ENCODE data around the gene ART5.

DNA sequence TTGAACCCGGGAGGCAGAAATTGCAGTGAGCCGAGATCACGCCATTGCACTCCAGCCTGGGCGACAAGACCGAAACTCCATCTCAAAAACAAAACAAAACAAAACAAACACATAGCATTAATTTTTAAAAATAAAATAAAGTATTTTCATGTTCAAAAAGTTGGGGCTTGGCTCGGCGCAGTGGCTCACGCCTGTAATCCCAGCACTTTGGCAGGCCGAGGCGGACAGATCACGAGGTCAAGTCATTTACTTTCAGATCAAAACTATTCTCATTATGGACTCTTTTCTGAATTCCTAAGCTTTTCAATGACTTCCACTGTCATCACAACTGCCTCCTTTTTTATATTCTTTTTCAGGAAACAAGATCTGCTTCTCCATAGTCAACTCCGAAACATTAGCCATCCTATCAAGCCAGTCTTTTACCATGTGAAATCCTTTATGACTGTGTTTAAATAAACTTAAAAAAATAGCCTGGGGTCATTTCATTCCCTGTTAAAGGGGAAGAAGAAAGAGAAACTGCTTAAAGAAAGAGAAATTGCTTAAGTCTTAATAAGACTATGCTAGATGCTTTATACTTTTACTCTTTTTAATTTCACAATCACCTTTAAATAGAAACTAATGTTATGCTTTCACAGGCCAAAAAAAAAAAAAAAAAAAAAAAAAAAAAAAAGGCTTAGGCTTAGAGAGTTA lies 42.5 kb upstream of the ART5 start:
- TF ChIP-seq, protein P1, sequence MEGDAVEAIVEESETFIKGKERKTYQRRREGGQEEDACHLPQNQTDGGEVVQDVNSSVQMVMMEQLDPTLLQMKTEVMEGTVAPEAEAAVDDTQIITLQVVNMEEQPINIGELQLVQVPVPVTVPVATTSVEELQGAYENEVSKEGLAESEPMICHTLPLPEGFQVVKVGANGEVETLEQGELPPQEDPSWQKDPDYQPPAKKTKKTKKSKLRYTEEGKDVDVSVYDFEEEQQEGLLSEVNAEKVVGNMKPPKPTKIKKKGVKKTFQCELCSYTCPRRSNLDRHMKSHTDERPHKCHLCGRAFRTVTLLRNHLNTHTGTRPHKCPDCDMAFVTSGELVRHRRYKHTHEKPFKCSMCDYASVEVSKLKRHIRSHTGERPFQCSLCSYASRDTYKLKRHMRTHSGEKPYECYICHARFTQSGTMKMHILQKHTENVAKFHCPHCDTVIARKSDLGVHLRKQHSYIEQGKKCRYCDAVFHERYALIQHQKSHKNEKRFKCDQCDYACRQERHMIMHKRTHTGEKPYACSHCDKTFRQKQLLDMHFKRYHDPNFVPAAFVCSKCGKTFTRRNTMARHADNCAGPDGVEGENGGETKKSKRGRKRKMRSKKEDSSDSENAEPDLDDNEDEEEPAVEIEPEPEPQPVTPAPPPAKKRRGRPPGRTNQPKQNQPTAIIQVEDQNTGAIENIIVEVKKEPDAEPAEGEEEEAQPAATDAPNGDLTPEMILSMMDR (IDR thresholded peaks at IDR 0.05) = no peak
- TF ChIP-seq POLR2AphosphoS5 (IDR thresholded peaks at IDR 0.05) (no peak), POLR2A (IDR thresholded peaks at IDR 0.05) (no peak), EP300 (IDR thresholded peaks at IDR 0.05) (no peak)
